Activated CD4-positive, alpha-beta T cell treated with anti-CD3 and anti-CD28 coated beads for 48 hours (primary cell): ENCODE measurements around the gene TCEA2.
"Not testable (repeated sequence)": the region's sequence is repeated elsewhere in the genome, so short reads cannot be mapped to it uniquely, and the experiment has no call there.

Experiments used
- DNase-seq: peaks from one replicate; pipeline ENCODE4 v3.0.0-alpha.2; 2020

Gene TCEA2

GRCh38 chr20:64111841-64112641 is 49.0 kb downstream of the TCEA2 start:
- DNase-seq = no peak

GRCh38 chr20:64112691-64113443 is 49.9 kb downstream of the TCEA2 start:
- no peak for DNase-seq

DNA sequence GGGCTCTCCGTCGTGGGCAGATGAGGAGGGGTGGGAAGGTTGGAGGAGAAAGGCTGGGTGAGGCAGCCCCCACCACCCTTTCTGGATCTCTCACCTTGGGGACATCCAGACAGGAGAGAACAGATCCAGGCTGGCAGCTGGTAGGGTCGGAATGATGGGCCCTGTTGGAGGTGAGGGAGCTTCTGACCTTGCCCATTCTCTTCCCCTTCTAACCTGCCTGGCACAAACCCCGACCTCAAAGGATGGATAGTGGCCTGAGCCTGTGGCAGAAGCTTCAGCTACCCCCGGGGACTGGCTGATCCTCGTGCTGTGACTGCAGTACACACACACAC is 50.4 kb downstream of the TCEA2 start:
- DNase-seq = no peak

DNA sequence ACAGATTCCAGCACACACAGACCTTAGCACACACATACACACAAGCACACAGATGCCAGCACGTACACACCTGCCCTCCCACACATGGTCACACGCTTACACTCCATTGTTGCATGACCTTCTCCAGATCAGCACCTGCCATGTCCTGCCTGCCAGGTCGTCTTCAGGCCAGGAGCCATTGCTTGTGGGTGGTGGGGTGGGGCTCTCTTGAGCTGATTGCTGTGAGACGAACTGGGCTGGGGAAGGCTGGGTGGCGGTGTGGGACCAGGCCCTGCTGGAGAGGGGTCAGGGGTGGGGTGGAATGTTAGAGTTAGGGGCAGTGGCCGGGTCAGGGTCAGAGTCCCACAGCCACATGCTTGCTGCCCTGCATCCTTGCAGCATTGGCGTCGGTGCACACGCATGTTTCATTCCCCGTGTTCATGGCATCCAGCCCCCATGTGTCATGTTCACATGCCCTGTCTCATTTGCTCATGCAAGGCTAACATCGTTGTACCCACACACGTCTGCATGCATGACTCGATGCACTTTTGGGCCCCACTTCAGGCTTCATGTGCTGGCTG is 50.9 kb downstream of the TCEA2 start:
- DNase-seq = no peak

DNA sequence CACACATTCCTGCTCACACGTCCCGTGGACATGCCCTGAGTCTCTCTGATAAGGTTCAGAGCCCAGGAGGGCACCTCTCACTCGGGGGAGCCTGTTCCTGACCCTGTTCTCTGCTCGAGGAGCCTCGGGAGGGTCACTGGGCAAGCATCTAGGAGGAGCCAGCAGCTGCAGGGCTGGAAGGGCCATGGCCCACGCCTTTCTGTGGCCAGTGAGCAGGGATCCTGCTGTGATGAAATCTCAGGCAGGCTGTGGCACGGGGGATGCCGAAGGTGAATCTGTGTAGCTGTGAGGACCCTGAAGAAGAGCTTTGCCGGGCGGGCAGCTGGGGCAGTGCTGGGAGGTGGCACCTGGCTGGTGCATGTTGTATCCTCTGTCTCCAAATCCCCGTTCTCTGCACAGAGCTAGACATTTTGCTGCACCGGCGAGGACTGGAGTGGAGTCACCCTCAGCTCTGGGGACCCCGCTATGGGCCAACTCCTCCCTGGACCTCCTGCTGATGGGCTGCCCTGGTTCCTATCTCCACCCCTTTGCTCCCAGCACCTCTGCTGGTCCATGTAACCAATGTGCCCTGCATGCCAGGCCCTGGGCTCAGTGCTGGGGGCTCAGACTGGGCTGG is 51.5 kb downstream of the TCEA2 start:
- no peak for DNase-seq

GRCh38 chr20:64115171-64115911 is 52.3 kb downstream of the TCEA2 start:
- no peak for DNase-seq

DNA sequence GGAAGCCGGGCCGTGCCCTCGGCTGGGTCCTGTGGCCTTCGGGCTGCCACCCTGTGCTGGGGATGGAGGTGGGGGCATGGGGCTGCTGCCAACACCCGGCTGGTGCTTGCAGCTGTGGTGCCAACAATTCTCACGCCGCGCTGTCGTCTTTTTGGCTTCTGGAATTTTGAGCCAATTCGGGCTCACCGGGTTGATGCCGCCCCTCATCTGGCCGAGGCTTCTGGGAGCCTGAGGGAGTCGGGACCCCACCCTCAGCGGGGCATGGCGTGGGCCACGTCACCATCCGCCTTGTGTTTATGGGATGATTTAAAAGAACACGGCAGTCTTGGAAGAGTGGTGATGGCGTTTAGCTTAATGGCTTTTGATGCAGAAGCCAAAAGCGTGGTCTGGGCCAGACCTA is 53.0 kb downstream of the TCEA2 start:
- DNase-seq = no peak

DNA sequence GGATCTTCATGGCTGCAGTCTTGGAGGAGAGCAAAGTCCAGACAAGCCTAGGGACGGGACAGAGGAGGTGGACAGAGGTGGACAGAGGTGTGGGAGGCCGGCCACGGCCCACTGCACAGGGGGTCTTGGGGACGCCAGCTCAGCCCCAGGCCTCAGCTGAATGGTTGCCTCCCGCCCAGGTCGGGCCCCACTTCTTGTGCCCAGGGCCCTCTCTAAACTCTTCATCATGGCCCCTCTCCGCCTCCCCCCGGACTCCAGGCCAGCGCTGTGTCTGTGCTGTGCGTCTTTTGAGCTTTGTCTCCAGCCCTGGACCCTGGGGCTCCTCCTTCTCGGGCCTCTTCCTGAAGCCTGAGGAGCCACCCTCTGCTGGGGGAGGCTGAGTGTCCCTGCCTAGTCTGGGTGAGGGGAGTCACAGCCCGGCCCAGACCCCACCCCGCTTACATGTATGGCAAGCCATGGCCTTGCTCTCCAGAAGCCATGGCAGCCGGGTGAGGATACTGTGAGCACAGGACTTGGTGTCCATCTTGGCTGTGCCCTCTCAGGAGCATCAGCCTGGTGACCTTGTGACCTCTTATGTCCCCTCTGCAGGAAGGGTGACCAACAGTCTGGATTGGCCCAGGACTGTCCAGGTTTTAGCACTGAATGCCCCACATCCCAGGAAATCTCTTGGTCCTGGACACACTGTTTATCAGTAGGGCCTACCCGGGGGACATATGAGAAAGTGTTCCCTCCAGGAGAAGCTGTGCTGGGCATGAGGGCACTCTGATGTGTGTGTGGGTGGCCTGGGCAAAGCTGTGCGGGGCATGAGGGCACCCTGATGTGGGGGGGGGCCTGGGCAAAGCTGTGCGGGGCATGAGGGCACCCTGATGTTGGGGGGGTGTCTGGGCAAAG is 53.8 kb downstream of the TCEA2 start:
- no peak for DNase-seq

- not testable (repeated sequence) for DNase-seq
Measured at GRCh38 chr20:64117432-64117777, 54.4 kb downstream of the TCEA2 start.

GRCh38 chr20:64119301-64119680 is 56.3 kb downstream of the TCEA2 start:
- DNase-seq = no peak

GRCh38 chr20:64119681-64120341 is 56.8 kb downstream of the TCEA2 start:
- no peak for DNase-seq

DNA sequence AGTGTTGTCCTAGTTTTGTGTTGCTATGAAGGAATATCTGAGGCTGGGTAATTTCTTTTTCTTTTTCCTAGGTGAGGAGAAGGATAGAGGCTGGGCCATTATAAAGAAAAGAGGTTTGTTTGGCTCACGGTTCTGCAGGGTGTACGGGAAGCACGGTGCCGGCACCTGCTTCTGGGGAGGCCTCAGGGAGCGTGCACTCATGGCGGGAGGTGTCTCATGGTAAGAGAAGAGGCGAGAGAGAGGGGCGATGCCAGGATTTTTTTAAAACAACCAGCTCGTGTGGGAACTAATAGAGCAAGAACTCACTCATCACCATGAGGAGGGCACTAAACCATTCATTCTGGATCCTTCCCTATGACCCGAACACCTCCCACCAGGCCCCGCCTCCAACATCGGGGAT is 58.6 kb downstream of the TCEA2 start:
- DNase-seq = no peak
